ENCODE measurements around the gene MS4A6E.

MS4A6E gene

GRCh38 chr11:60371854-60372253 lies 44.8 kb downstream of the MS4A6E start:
- no peak for DNase-seq (ENCODE audit: extremely low read depth in 1 of 2, low read depth in 1 of 2)

- no peak for DNase-seq (ENCODE audit: extremely low read depth in 1 of 2, low read depth in 1 of 2)
Measured at GRCh38 chr11:60372767-60373166, 45.7 kb downstream of the MS4A6E start.

GRCh38 chr11:60375316-60375715 lies 48.3 kb downstream of the MS4A6E start:
- DNase-seq (ENCODE audit: extremely low read depth in 1 of 2, low read depth in 1 of 2): no peak

GRCh38 chr11:60376601-60377000 lies 49.5 kb downstream of the MS4A6E start:
- DNase-seq (ENCODE audit: extremely low read depth in 1 of 2, low read depth in 1 of 2): no peak

GRCh38 chr11:60377401-60378136 lies 50.5 kb downstream of the MS4A6E start:
- no peak for DNase-seq (ENCODE audit: extremely low read depth in 1 of 2, low read depth in 1 of 2)

GRCh38 chr11:60378354-60378753 lies 51.3 kb downstream of the MS4A6E start, which contains the start of gene MS4A7:
Gene MS4A7 (plus strand): TSS chr11:60378532. CDS start chr11:60383142, 4,610 bp downstream.
- no peak for DNase-seq (ENCODE audit: extremely low read depth in 1 of 2, low read depth in 1 of 2)

GRCh38 chr11:60389279-60389910 lies 62.3 kb downstream of the MS4A6E start:
- DNase-seq (ENCODE audit: extremely low read depth in 1 of 2, low read depth in 1 of 2): no peak

GRCh38 chr11:60390419-60390818 lies 63.4 kb downstream of the MS4A6E start:
- DNase-seq (ENCODE audit: extremely low read depth in 1 of 2, low read depth in 1 of 2): no peak
